Measurements from ENCODE around the gene ZNF613.
A peak's percentile ranks its signal among the peaks of the same experiment; 100 is the strongest.

ZNF613 gene

DNA sequence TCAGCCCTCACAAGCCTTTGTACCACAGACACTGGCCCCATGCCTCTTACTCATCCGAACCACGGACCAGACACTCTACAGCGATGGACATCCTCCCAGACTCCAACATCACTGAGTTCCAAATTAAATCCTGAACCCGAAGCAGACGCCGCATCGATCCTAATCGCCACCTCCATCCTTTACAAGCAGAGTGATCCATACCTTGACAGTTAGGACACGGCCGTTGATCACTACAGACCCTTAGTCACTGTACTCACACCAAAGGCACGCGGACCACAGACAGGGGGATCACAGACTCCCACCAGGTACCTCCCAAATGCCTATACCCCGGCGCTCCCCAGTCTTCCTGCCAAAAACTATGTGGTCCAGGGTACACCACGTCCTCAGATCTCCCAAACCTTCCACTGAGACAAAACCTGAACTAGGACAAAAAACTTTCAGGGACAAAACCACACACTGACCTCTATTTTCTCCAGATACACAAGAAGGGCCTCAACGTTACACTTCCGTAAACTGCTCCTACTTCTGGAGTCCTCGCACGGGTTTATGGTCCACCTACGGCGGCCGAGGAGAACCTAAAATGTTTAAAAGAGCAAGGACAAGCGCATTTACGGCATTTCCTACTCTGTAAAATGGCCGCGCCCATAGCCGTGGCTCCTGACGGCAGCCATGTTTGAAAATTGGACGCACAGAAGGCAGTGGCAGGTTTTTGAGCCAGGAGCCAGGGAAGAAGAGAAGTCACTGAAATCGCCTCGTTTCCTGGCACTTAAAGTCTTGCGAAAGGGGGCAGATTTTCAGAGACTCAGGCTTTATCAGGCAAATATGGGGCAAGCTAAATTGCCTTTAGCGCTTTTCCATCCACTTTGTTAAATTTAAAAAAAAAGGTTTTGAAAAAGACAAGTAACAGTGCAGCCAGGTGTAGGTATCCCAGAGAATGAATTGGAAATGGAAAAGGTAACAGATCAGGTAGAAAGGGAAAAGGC, 59.3 kb downstream of the ZNF613 start, which contains the start of gene ZNF350:
ZNF350 (minus strand) TSS at position 532 of the 983 bp plus-strand sequence. CDS start 12,480 bp downstream, outside the sequence.
- DNase-seq (ENCODE audit: low read depth, low spot score), result peak; percentile 55
- peak within 1 kb of the TSS; percentile 46 for H3K4me3 ChIP-seq (ENCODE audit: low read length)

DNA sequence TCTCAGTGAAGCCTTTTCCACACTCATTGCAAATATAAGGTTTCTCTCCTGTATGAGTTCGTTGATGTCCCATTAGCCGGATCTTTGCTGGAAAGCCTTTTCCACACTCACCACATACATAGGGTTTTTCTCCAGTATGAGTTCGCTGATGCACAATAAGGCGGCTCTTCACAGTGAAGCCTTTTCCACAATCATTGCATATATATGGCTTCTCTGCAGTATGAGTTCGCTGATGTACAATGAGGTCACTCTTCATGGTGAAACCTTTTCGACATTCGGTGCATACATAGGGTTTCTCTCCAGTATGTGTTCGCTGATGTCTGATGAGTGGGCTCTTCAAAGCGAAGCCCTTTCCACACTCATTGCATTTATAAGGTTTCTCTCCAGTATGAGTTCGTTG, 66.2 kb downstream of the ZNF613 start:
- no peak for DNase-seq (ENCODE audit: low read depth, low spot score)
- H3K4me3 ChIP-seq (ENCODE audit: low read length), result no peak overlapping the region

DNA sequence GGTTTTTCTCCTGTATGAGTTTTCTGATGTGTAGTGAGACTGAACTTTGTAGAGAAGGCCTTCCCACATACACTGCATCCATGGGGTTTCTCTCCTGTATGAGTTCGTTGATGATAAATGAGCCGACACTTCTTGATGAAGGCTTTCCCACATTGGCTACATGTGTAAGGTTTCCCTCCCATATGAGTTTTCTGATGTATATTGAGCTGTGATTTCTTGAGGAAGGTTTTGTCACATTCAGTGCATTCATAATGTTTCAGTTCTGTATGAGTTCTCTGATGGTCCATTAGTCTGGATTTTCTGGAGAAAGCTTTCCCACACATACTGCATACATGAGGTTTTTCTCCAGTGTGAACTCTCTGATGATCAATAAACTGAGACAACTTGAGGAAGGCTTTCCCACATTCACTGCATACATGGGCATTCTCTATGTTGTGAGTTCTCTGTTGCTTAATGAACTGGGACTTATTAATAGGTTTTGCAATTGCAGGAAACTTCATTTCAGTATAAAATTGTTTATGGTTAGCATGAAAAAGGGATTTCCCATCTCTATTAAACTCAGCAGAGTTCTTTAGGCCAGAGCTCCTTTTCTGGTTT, 66.9 kb downstream of the ZNF613 start:
- no peak for DNase-seq (ENCODE audit: low read depth, low spot score)
- no peak overlapping the region for H3K4me3 ChIP-seq (ENCODE audit: low read length)
